GM19099 (cell line): ENCODE results near the gene NFIL3.

Experiments
- POLR2A ChIP-seq: IDR thresholded peaks from 3 replicates; pipeline ENCODE4 v1.6.1; 2011; ENCODE audit warnings: low read depth; ENCODE audit not compliant: insufficient read length; ENCODE audit errors: extremely low read depth

Gene NFIL3

DNA sequence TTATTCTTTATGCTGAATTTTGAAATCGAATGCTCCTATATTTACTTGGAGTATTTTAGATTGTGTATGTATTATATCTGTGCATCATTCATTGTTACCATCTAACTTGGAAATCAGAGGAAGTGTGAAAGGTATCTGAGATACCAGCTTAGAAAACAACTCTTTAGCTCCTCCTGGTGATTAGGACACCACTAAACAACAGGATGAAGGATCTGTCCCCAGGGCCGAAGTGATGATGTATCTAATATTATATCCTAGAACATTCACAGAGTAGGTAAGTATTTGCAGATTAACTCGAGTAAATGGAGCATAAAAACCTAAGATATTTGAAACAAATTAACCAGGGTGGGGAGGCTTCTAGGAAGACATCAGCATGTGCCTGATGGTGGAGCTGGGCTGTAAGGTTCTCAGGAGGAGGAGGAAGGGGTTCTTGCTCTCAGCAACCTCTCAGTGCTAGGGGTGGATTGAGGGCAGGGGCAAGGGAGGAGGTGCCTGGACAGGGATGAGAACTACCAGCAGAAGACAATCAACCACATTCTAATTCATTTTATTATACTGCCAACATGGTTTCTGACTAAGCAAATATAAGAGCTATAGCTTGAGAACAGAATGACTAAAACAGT, 2.6 kb upstream of the NFIL3 start:
- TF ChIP-seq POLR2A = no peak

DNA sequence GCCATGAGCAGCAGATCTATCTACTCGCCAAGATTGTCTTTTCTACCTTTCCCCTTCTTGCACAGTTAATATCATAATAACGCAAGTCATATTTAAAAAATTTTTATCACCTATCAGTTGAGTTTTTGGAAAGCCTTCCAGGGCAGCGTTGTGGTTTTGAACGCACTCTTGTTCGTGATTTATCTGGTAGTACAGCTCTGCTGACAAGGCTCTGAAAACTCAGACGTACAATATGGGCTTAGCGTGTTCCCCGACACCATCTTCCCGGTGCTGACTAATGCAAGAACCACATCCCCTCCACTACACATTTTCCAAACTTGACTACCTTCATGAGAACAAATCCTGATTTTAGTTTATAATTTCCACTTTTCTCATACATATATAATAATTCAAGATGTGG, 1.6 kb upstream of the NFIL3 start:
- TF ChIP-seq POLR2A = no peak

DNA sequence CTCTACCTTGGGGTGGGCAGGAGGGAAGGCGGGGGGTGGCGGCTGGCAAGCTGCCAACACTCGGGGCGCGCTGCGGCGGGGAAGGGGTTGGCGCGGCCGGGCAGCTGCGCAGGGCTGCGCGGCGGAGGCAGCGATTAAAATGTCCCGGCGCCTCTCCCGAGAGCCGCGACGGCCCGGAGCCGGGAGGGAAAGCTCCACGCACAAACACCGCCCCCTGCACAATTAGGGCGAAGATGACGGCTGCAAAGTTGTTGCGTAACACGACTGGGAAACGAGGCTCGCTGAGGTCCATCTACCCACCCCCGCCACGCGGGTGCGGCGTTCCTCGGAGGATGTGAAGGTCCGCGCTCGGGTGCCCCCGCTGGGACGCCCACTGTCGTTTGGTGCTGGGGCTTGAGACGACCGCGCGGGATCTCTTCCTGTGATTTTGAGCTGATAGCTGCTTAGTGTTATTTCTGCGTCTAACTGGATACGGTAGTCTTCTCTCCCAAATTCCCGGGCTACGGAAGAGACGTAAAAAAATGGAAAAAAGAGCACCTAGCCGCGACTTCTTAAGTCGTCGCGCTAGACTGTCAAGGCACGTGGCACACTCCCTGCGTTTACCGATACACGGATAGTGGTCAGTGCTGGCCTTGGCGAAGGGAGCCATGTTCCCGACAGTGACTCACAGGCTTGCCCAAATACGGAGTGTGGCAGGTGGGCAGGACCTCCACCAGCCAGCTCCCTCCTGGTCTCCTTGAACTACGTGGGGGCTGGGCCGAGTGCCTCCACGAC, 958 bp upstream of the NFIL3 start:
- no peak for TF ChIP-seq POLR2A

DNA sequence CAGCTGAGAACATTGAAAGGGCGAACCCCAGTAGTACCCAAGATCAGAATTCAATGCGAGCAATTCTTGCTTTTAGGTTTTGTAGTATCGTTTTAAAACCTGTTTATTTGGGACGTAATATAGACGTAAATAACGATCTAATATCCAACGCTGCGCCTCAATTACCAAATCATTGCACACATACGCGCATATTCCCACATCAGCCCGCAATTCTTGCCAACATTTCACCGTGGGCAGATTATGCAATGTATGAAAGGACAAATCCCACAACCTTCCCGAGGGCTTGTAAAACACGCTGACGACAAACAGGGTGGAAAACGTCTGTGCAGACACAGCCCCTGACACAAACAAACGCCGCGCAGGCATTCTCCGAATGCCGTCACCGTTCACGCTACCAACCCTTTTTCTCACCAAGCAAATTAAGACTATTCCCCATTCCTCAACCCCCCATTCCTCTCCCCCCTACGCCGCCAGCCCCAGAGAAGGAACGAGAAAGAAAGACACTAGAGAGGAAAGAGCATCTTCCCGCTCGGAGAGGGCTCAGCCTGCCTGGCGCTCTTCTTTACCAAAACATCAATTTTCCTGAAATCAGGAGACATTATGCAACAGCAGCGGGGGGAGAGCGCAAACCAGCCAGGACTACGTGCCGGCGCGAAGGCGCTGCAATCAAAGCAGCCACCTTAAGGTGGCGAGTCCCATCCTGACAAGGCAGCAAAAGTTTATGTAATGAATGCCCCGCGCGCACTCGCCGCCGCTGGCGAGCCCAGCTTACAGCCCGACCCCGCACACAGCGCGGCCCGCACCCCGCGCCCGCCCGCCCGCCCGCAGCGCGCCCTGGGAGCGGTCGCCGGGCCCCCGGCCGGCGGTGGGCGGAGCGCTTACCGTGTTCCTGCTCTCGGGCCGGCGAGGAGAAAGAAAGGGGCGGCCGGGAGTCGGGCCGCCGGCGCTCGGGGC, 597 bp downstream of the NFIL3 start:
- no peak for TF ChIP-seq POLR2A

DNA sequence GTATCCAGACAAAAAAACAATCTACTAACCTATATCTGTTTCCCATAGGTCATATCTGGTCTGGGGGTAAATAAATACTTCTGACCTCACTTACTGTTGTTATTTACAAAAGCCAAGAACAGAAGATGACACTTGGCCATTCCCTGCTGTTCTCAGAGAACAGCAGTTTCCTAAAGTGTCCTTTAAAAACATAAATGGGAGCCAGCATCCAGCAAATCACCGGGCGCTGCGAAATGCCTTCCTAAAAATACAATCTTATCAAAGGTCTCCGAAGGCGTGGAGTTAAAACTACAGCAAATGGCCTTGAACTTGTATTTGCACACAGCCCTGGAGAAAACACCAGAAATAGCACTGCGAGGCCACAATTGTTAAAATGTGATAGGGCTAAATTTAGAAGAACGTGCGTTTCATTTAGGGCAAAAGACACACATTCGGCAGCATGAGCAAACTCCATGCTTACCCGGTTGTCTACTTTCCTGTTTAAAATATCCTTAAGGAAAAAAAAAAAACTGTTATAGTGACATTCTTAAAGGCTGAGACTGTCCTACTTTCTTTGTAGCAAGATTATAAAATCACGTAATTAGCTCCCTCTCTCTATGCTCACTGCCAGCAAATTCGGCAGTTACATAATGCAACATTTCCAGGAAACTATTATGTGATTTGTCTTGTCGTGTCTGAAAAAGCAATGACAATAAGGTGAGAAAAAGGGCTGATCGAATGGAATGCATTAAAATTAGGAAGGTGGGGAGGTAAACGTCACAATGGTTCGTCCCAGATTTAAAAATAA, 1.5 kb downstream of the NFIL3 start:
- no peak for TF ChIP-seq POLR2A

DNA sequence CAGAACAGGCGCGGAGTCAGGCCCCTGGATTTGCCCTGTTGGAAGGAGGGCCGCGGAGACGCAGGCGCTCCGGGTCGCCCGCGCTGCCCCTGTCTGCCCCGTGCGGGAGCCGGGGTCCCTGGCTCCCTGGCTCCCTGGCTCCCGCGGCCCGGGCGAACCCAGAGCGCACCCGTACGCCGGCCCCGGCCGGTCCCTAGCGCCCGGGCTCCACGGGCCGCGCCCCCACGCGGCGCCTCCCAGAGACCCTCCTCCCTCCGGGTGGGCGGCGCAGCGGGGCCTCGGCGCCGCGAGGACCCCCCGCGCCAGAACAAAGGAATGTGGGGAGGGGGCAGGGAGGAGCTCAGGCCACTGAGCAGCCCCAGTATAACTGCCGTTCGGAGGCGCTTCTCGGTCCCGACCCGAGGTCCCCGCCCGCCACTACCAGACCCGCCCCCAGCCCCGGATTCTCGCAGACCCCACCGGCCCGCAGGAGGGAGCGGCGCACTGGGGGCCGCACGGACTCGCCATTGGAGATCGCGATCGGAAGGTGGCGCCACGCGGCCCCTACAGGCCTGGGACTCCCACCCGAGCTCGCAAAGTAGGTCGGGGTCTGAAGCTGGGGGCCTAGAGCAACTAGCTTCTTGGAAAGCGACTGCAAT, 2.4 kb downstream of the NFIL3 start:
- TF ChIP-seq POLR2A = no peak

DNA sequence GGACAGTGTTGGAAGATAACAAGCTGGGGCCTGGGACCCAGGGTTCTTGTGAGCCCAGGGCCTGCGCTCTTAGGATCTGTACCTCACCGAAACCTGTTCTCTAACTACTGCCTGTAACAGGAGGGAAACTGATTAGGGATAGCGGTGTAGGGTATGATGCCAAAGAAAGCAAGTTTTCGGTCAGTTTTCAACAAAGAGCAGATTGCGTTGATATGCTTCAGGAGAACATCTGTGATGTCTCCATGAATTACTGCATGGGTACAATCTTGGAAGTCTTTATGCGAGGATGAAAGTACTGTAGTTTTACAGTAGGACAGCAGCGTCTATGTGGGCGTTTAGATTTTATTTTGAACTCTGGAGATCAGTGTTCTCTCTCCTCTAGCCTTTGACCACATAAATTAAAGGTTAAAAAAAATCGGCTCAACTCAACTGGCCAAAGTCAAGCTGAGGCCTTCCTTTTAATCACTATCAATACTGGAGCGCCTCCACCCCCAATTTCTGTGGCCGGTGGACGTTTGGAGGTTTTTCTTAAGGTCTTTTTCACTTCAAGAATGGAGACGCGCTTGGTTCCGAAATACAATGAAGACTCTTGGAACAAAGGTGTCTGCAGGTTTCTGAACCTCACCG, 3.0 kb downstream of the NFIL3 start:
- no peak for TF ChIP-seq POLR2A

DNA sequence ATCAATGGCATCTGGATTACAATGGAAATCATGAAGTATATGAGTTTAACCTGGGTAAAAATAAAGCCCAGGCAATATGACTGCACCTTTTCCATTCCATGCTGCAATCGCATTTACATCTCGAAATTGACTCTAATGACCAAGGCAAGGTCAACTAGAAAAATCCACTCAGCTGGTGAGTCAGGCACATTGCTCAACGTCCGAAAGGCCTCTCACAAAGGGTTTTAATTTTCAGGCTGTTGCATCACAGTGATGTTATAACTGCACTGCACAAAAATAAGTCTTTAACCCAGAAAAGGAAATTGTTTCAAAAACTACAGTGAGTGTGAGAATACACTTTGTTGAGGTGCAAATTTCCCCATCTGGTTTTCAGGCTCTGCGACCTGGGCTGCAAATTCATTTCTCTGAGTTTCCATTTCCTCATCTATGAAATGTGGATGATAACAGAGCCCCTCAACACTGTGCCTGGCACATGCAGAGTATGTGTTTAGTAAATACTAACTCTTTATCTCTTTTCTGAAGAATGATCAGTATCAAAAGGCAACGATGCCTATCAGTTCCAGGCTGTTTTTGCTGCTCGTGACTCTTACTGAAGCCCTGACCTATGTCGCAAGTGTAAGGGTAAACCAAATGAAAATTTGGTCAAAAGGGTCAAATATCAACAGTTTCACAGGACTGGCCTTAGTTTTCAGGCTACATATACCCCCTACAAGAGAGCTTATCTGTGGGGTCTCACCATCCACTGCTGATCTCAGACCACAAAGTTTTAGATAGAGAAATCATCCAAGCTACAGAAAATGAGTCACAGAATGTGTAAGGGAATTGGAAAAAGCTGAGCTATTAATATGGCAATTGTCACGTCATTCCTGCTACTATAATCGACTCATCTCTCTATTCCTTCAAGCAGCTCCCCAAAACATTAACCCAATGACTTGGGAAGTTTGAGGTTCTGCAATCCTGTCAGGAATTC, 4.1 kb downstream of the NFIL3 start:
- no peak for TF ChIP-seq POLR2A

DNA sequence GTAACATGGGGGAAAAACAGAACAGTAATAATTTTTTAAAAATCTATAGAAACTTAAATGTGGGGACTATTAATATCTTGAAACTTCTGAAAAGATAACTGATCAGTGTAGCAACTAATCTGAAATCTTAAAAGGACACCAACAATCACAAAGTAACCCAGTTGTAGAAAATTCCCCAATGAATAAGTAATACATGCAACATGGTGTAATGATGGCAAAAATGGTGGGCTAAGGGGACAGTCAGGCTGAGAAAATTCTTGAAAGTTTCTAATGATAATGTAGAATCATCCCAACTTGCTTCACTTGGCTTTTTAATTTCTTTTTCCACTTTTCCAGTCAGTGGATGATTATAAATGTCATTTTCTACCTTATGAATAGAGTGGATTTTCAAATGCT, 5.4 kb downstream of the NFIL3 start:
- no peak for TF ChIP-seq POLR2A

DNA sequence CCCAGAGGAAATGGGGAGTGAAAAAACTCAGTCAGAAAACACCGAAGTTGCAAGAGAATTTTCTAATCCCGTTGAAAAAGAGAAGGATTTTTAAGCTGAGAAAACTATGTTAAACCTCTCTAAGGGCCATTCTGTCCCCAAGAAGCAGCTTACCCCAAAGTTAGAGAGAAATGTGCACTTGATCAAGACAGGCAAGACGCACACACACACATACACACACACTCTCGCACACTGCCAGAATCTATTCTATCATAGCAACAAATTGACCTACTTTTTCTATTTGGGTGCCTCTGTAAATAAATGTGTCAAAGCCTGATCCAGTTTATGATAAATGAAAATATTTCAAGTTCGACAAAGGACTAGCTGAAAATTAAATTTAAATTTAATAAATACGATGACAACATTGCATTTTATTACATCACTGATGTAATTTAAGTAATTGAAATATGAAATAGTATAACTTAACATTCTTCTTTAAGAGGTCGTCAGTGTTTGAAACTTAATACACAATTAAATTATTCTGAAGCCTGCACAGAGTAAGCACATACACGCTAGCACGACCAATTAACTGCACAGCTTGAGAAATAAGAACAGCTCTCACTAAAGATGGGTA, 5.9 kb downstream of the NFIL3 start:
- no peak for TF ChIP-seq POLR2A

DNA sequence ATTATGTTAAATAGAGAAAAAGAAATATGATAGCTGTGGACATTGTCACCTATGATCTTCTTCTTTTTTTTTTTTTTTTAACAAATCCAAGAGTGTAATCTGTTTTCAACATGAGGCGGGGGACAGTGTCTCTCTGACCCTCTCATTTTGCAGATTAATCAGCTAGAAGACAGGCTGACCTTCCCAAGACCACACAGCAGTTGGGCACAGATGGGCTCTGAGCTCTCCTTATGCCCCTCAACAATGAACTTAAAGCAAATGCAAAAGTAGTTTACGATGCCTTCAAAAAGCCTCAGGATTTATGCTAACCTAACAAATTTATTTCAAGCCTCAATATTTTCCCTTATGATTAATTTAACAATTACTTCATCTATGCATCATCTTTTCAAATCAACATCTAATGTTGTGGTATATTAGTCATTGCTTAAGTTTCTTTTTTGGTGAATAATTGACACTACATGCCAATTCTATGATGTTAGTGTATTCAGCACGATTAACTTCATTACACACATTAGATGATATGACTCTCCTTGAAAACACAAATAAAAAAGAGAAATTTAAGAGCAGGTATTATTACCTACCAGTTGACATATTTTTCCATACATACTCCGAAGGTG, 7.4 kb downstream of the NFIL3 start:
- TF ChIP-seq POLR2A = no peak

DNA sequence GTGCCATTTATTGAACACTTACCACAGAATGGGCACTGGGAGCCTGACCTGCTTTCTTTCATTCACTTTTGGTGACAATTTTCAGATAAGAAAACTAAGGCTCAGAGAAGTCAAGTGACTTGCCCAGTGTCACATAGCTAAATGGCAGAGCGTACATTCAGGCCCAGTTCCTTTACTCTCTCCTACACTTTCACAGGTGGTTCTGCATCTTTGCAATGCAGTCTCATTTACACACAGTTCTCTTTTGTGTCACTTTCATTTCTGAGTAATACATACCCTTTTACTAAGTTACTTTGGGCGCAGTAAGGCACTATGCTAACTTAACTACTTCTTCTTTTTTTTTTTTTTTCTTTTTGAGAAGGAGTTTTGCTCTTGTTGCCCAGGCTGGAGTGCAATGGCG, 8.3 kb downstream of the NFIL3 start:
- TF ChIP-seq POLR2A = no peak
